ENCODE measurements around the gene ADAMTSL2. TPM values are rescaled to one million over a fixed set of nuclear protein-coding genes. Genes with fewer than 3 reads are reported as not detected.

The ADAMTSL2 gene
- total and polyA plus RNA-seq, 2 of the 13 experiments (the other 11 are each of a cell fraction or from before 2014, with no cell fraction given), result 1.9 to 3.8 TPM

- TF ChIP-seq, protein P1, sequence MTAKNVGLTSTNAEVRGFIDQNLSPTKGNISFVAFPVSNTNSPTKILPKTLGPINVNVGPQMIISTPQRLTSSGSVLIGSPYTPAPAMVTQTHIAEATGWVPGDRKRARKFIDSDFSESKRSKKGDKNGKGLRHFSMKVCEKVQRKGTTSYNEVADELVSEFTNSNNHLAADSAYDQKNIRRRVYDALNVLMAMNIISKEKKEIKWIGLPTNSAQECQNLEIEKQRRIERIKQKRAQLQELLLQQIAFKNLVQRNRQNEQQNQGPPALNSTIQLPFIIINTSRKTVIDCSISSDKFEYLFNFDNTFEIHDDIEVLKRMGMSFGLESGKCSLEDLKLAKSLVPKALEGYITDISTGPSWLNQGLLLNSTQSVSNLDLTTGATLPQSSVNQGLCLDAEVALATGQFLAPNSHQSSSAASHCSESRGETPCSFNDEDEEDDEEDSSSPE (CRISPR knock-in tag; IDR thresholded peaks at IDR 0.05), result no peak
- TF ChIP-seq ZNF253 (CRISPR knock-in tag; IDR thresholded peaks at IDR 0.05; ENCODE audit: borderline replicate concordance) (no peak), ZFP82 (CRISPR knock-in tag; IDR thresholded peaks at IDR 0.05; ENCODE audit: borderline replicate concordance) (no peak), HOXA5 (CRISPR knock-in tag; IDR thresholded peaks at IDR 0.05) (no peak), RXRA (CRISPR knock-in tag; IDR thresholded peaks at IDR 0.05) (no peak), ZNF749 (CRISPR knock-in tag; IDR thresholded peaks at IDR 0.05; ENCODE audit: borderline replicate concordance) (0 out of 2 replicates have a peak, but pooled peaks have one; percentile 15), ZNF766 (CRISPR knock-in tag; IDR thresholded peaks at IDR 0.05; ENCODE audit: borderline replicate concordance) (no peak), HOXA9 (CRISPR knock-in tag; IDR thresholded peaks at IDR 0.05; ENCODE audit: borderline replicate concordance) (no peak), JUN (CRISPR knock-in tag; IDR thresholded peaks at IDR 0.05) (no peak), MXD1 (CRISPR knock-in tag; IDR thresholded peaks at IDR 0.05) (no peak), ZNF124 (CRISPR knock-in tag; IDR thresholded peaks at IDR 0.05) (no peak), ZNF260 (CRISPR knock-in tag; IDR thresholded peaks at IDR 0.05; ENCODE audit: borderline replicate concordance, low read depth) (no peak), MTF1 (CRISPR knock-in tag; IDR thresholded peaks at IDR 0.05) (no peak), ZFX (CRISPR knock-in tag; IDR thresholded peaks at IDR 0.05; ENCODE audit: low read depth) (peak; percentile 74; the same call in 1 of the 2 replicates), PLRG1 (conservative IDR thresholded peaks at IDR 0.05) (no peak), KDM3A (CRISPR knock-in tag; IDR thresholded peaks at IDR 0.05; ENCODE audit: low read depth) (no peak)
- TF ChIP-seq, protein P2, sequence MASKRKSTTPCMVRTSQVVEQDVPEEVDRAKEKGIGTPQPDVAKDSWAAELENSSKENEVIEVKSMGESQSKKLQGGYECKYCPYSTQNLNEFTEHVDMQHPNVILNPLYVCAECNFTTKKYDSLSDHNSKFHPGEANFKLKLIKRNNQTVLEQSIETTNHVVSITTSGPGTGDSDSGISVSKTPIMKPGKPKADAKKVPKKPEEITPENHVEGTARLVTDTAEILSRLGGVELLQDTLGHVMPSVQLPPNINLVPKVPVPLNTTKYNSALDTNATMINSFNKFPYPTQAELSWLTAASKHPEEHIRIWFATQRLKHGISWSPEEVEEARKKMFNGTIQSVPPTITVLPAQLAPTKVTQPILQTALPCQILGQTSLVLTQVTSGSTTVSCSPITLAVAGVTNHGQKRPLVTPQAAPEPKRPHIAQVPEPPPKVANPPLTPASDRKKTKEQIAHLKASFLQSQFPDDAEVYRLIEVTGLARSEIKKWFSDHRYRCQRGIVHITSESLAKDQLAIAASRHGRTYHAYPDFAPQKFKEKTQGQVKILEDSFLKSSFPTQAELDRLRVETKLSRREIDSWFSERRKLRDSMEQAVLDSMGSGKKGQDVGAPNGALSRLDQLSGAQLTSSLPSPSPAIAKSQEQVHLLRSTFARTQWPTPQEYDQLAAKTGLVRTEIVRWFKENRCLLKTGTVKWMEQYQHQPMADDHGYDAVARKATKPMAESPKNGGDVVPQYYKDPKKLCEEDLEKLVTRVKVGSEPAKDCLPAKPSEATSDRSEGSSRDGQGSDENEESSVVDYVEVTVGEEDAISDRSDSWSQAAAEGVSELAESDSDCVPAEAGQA (IDR thresholded peaks at IDR 0.05; ENCODE audit: low read depth), result no peak
- TF ChIP-seq, protein P2 (CRISPR knock-in tag; IDR thresholded peaks at IDR 0.05; ENCODE audit: borderline replicate concordance), result no peak
Measured at GRCh38 chr9:133534346-133535291, at the start of gene ADAMTSL2 (continued).
